ELF-1 (cell line): Measurements from ENCODE around the gene INSC.

Experiments
- DNase-seq: peaks from one replicate; pipeline ENCODE4 v3.0.0-alpha.2; 2016; ENCODE audit warnings: low read depth, low spot score

INSC gene

GRCh38 chr11:15109602-15110001, 5.1 kb upstream of the INSC start:
- DNase-seq, result no peak

GRCh38 chr11:15111215-15111614, 3.5 kb upstream of the INSC start:
- DNase-seq, result no peak

- no peak for DNase-seq
Observed at GRCh38 chr11:15112131-15112541, 2.6 kb upstream of the INSC start.

GRCh38 chr11:15113381-15113780, 1.3 kb upstream of the INSC start:
- no peak for DNase-seq

GRCh38 chr11:15115686-15116085, 963 bp downstream of the INSC start:
- DNase-seq, result no peak

GRCh38 chr11:15117751-15118150, 3.0 kb downstream of the INSC start:
- DNase-seq, result no peak

- no peak for DNase-seq
Observed at GRCh38 chr11:15118431-15118830, 3.7 kb downstream of the INSC start.

GRCh38 chr11:15119352-15119751, 4.6 kb downstream of the INSC start:
- DNase-seq, result no peak

- no peak for DNase-seq
Observed at GRCh38 chr11:15119826-15120225, 5.1 kb downstream of the INSC start.

GRCh38 chr11:15123849-15124248, 9.1 kb downstream of the INSC start:
- DNase-seq, result no peak

GRCh38 chr11:15124528-15124927, 9.8 kb downstream of the INSC start:
- DNase-seq, result no peak

- DNase-seq, result no peak
Observed at GRCh38 chr11:15127341-15127740, 12.6 kb downstream of the INSC start.

- no peak for DNase-seq
Observed at GRCh38 chr11:15128621-15129020, 13.9 kb downstream of the INSC start.

GRCh38 chr11:15136166-15136565, 21.4 kb downstream of the INSC start:
- no peak for DNase-seq

GRCh38 chr11:15139096-15139770, 24.5 kb downstream of the INSC start:
- DNase-seq, result no peak

GRCh38 chr11:15139958-15140659, 25.4 kb downstream of the INSC start:
- DNase-seq, result no peak

GRCh38 chr11:15141381-15141780, 26.7 kb downstream of the INSC start:
- DNase-seq, result no peak

GRCh38 chr11:15142838-15143237, 28.1 kb downstream of the INSC start:
- DNase-seq, result no peak

GRCh38 chr11:15143855-15144254, 29.1 kb downstream of the INSC start:
- DNase-seq, result no peak

- no peak for DNase-seq
Observed at GRCh38 chr11:15144347-15144746, 29.6 kb downstream of the INSC start.

- DNase-seq, result no peak
Observed at GRCh38 chr11:15145151-15145550, 30.4 kb downstream of the INSC start.

- DNase-seq, result no peak
Observed at GRCh38 chr11:15145615-15146014, 30.9 kb downstream of the INSC start.

GRCh38 chr11:15146271-15147003, 31.7 kb downstream of the INSC start:
- DNase-seq, result no peak
